Adrenal gland (tissue), 12 donors: ENCODE results near the gene TMEM94. TPM values are rescaled to one million over a fixed set of nuclear protein-coding genes. Genes with fewer than 3 reads are reported as not detected.

ENCODE experiments used
- DNase-seq, 7 donors: peaks; one replicate each; pipeline ENCODE4 v3.0.0-alpha.2; 2019 to 2020
- H3K27ac ChIP-seq, 5 donors: fragments of 200-600 bp; sonication (generic) in 4 of 5; 1 replicate in 3 of 5; 2 replicates in 2 of 5; pipeline versions ENCODE4 v1.5.1 to v1.8.0; 2016 to 2020; ENCODE audit warnings: mild to moderate bottlenecking in 1 of 5
- H3K27me3 ChIP-seq: fragments of 200-600 bp; 2 replicates; pipeline ENCODE4 v1.8.0; 2021
- H3K36me3 ChIP-seq, 2 donors: fragments of 200-600 bp; replicated peaks in 1 of 2; 1 replicate in 1 of 2; 2 replicates in 1 of 2; pipeline versions ENCODE4 v1.5.1 to v1.8.0; 2018 to 2022
- H3K4me1 ChIP-seq, 2 donors: fragments of 200-600 bp; replicated peaks in 1 of 2; 1 replicate in 1 of 2; 2 replicates in 1 of 2; pipeline versions ENCODE4 v1.5.1 to v1.8.0; 2018 to 2021
- H3K4me3 ChIP-seq, 4 donors: fragments of 200-600 bp; sonication (generic) in 3 of 4; one replicate each; pipeline ENCODE4 v1.5.1; 2016 to 2018
- H3K9me3 ChIP-seq, 3 donors: fragments of 200-600 bp; sonication (generic) in 1 of 3; replicated peaks in 1 of 3; 1 replicate in 2 of 3; 2 replicates in 1 of 3; pipeline versions ENCODE4 v1.5.1 to v1.8.0; 2016 to 2021
- CTCF ChIP-seq, 6 experiments: fragments of 450-650 bp in 4 of 6; fragments of 200-600 bp in 2 of 6; sonication (generic) in 1 of 6; IDR thresholded peaks; 1 replicate in 5 of 6; 2 replicates in 1 of 6; pipeline versions ENCODE4 v1.5.1 to v1.8.0; 2016 to 2021; ENCODE audit warnings: antibody characterized with exemption in 6 of 6, mild to moderate bottlenecking in 2 of 6, moderate library complexity in 1 of 6
- POLR2A ChIP-seq, 2 donors: fragments of 450-650 bp; IDR thresholded peaks; one replicate each; pipeline ENCODE4 v1.6.1; 2017; ENCODE audit warnings: antibody characterized with exemption in 2 of 2, mild to moderate bottlenecking in 2 of 2, moderate library complexity in 1 of 2
- WGBS, 4 donors: extraction: QIAGEN DNeasy Blood & Tissue Kit in 2 of 4; methylation state at CpG; one replicate each; pipeline versions ENCODE4 v1.1.5 to v1.1.7; 2013 to 2017; 5-methylcytosine and 5-hydroxymethylcytosine counted together
- intact Hi-C, 2 donors: fragments of 100-400 bp; cut with DNase I; formaldehyde crosslinking; loops; one replicate each; pipeline versions ENCODE4 v1.14.1 to v1.15.0; 2022 to 2023
- polyA plus RNA-seq, 3 donors: library from polyadenylated mRNA; stranded (reverse); fragments of 200-250 nt in 2 of 3; fragments of 350-450 nt in 1 of 3; fragmentation: Illumina TruSeq in 1 of 3; extraction: RNeasy Lipid Tissue Mini Kit (QIAGEN cat#74804) in 1 of 3; gene quantifications; one replicate each; pipeline ENCODE4 v1.2.3, GENCODE V29; 2013 to 2014
- total RNA-seq, 9 donors: library from RNA; depleted of rRNA in 4 of 9; stranded (reverse); fragments of >200 nt in 4 of 9; fragments of 120-200 nt in 1 of 9; fragmentation: NEBNext Ultra II Directional in 1 of 9; extraction: Animal tissue kit (Norgen Biotek cat#: 25700) in 1 of 9; gene quantifications; one replicate each; pipeline versions ENCODE4 v1.1.0 to v1.2.4, GENCODE V29; 2013 to 2023
- donor health status: healthy with polysubstance abuse.
- donor health status: Bipolar disorder and iron deficiency.
- donor health status: DM: yes; HTN: yes; CAD: no.
- donor health status: DM: no; HTN: no; CAD: no.
- donor health status: DM: no; HTN: no; CAD: no.
- donor health status: DM: yes; HTN: yes; CAD: no.

The TMEM94 gene
- total and polyA plus RNA-seq, 12 donors: 65.2 to 245 (median 167) TPM

DNA sequence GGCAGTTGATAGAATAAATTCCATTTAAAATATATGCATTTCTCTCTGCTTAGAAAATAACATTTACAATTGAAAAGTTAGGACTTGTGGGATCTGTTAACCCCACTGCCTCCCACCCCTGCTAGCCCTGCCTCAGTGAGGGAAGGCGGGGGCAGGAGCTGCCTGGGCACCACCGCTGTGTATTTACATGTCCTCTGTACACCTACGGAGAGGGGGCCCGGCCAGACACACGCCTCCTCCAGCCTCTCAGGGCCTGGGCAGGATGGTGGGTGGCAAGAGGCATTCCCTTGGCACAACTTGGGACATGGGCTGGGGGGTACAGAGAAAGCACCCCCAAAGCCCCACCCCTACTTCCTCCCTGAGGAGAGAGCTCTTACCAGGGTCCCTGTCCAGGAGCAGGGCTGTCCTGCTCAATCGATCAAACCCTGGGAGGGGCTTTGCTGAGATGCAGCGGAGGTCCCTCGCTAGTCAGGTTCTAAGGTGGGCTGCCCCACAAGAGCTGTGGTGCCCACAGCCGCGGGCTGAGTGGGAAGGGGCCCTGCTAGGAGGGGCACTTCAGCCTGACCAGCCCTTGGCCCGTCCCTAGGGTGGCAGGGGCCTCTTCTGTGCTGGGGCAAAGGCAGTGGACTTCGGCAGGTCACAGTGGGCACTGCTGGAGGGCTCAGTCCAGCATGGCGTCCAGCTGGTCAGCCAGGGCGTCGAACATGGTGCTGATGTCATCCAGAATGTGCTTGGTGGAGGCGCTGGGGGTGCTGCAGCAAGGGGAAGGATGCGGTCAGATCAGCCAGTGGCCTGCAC is 44.2 kb downstream of the TMEM94 start:
- WGBS, 4 donors: 81 to 91% (median 86%) methylated on average over 8 to 17 of the region's 17 CpGs
- H3K4me3 ChIP-seq: no peak overlapping the region
- no peaks in the 10 kb centered on the region for H3K27me3 ChIP-seq
- no peak for TF ChIP-seq CTCF (IDR thresholded peaks at IDR 0.05)
- TF ChIP-seq POLR2A (IDR thresholded peaks at IDR 0.05): no peak
- intact Hi-C loops: no loop called here
- peaks cover 8 to 26% of the 10 kb centered on the region in 2 donors for H3K4me1 ChIP-seq
- no peaks in the 10 kb centered on the region for H3K9me3 ChIP-seq
- peak overlapping the region in 2 of 5 donors; percentile 79 to 81 for H3K27ac ChIP-seq
- H3K36me3 ChIP-seq: peaks cover 0 to 76% of the 10 kb centered on the region in 2 donors
- no peak for DNase-seq

DNA sequence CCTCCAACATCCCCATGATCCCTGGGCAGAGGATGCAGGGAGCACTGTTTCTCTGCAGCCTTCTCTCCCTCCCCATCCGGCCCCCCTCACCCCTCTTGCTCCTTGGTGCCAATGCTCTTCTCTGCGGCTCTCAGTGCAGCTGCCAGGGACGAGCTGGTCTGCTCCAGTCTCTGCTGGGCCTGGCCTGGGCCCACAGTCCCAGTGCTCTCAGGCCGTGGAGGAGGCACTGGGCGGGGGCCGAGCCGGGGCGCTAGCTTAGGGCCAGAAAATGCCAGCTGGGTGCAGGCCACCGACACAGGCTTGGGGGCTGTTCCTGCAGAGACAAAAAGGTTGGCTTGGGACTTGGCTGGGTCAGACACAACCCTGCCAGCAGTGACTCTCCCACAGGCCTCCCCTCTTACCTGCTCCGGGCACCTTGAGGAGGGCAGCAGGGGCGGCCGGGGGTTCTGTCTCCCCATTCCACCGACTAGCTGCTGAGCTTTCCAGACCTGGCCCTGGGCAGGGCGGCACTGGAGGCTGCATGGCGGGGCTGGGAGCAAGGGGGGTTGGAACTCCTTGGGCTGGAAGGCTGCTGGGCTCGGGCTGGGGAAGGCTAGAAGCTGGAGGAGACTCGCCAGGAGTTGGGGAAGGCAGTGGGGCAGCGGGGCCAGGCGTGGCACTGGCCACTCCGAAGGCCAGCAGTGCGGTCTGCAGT is 45.1 kb downstream of the TMEM94 start:
- Histone ChIP-seq H3K36me3 (peaks cover 0 to 75% of the 10 kb centered on the region in 2 donors), H3K4me1 (peaks cover 8 to 26% of the 10 kb centered on the region in 2 donors), H3K9me3 (no peaks in the 10 kb centered on the region), H3K27ac (peak overlapping the region in 2 of 5 donors; percentile 41 to 81), H3K27me3 (no peaks in the 10 kb centered on the region), H3K4me3 (no peak overlapping the region)
- intact Hi-C loops: no loop called here
- DNase-seq: peak in 1 of 7 donors; percentile 46
- WGBS, 4 donors: 58 to 62% (median 59%) methylated on average over 2 to 21 of the region's 21 CpGs
- no peak for TF ChIP-seq POLR2A (IDR thresholded peaks at IDR 0.05)
- TF ChIP-seq CTCF (IDR thresholded peaks at IDR 0.05): no peak

GRCh38 chr17:75502072-75502720 is 45.8 kb downstream of the TMEM94 start:
- 76 to 91% (median 85%) methylated on average over 5 to 40 of the region's 40 CpGs for WGBS, 4 donors
- peak in 1 of 7 donors; percentile 47 for DNase-seq
- Histone ChIP-seq H3K27ac (peak overlapping the region in 2 of 5 donors; percentile 41 to 81), H3K9me3 (no peaks in the 10 kb centered on the region), H3K4me3 (no peak overlapping the region), H3K4me1 (peaks cover 8 to 26% of the 10 kb centered on the region in 2 donors), H3K36me3 (peaks cover 0 to 76% of the 10 kb centered on the region in 2 donors), H3K27me3 (no peaks in the 10 kb centered on the region)
- intact Hi-C loops: no loop called here
- no peak for TF ChIP-seq POLR2A (IDR thresholded peaks at IDR 0.05)
- no peak for TF ChIP-seq CTCF (IDR thresholded peaks at IDR 0.05)

DNA sequence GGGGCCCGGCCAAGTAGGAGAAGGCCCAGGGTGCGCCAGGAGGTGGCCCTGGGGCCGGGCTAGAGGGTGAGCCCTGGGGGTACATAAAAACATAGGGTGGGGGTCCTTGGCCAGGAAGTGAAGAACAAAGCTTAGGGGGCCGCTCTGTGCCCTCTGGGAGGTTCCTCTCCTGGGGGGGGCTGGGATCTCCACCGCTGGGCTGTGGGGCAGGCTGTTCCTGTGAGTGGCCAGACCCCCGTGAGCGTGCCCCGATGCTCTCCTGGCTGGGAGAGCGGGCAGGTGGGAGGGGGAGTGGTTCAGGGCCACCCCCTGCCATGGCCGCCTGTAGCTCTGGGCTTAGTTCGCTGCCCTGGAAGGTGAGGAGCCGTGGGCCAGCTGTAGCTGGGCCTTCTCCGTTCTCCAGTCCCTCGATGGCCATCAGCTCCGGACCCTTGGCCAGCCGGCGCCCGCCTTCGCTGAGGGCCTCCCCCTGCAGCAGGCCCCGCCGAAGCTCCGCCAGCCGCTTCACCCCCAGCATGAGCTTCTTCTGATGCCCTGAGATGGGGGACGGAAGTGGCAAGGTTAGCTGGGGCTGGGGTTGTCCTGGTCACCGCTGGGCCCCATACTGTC is 46.4 kb downstream of the TMEM94 start:
- no peaks in the 10 kb centered on the region for H3K27me3 ChIP-seq
- no peak overlapping the region for H3K27ac ChIP-seq
- WGBS, 4 donors: 86 to 93% (median 90%) methylated on average over 8 to 25 of the region's 25 CpGs
- no peak for TF ChIP-seq CTCF (IDR thresholded peaks at IDR 0.05)
- TF ChIP-seq POLR2A (IDR thresholded peaks at IDR 0.05): no peak
- peaks cover 0 to 71% of the 10 kb centered on the region in 2 donors for H3K36me3 ChIP-seq
- no peaks in the 10 kb centered on the region for H3K9me3 ChIP-seq
- intact Hi-C loops: no loop called here
- H3K4me1 ChIP-seq: peaks cover 8 to 26% of the 10 kb centered on the region in 2 donors
- no peak for DNase-seq
- no peak overlapping the region for H3K4me3 ChIP-seq
